SK-N-SH (cell line): ENCODE results near the gene NBEA.

Experiments
- CTCF ChIP-seq: fragments of 200-600 bp; sonication (generic); IDR thresholded peaks from 2 replicates; pipeline ENCODE4 v1.6.1; 2017; ENCODE audit warnings: antibody characterized with exemption, mild to moderate bottlenecking, moderate library complexity
- EP300 ChIP-seq, 2 experiments: IDR thresholded peaks; 2 replicates each; pipeline versions ENCODE4 v1.4.0 to v1.6.1; 2012; ENCODE audit warnings: borderline replicate concordance in 1 of 2, low read depth in 1 of 2, low read length in 1 of 2
- IRF3 ChIP-seq: fragments of 150-350 bp; IDR thresholded peaks from 2 replicates; pipeline ENCODE4 v1.6.1; 2016; ENCODE audit warnings: mild to moderate bottlenecking, low read depth, low read length
- MAX ChIP-seq: IDR thresholded peaks from 2 replicates; pipeline ENCODE4 v1.4.0; 2012; ENCODE audit warnings: low read depth
- POLR2AphosphoS5 ChIP-seq: IDR thresholded peaks from 2 replicates; pipeline ENCODE4 v1.6.1; 2012; ENCODE audit warnings: low read depth, low read length
- RAD21 ChIP-seq: IDR thresholded peaks from 2 replicates; pipeline ENCODE4 v1.6.1; 2012; ENCODE audit warnings: mild to moderate bottlenecking, low read length
- SMC3 ChIP-seq: IDR thresholded peaks from 2 replicates; pipeline ENCODE4 v1.6.1; 2012; ENCODE audit warnings: low read depth, low read length, improper control_type of control experiment
- TAF1 ChIP-seq: IDR thresholded peaks from 2 replicates; pipeline ENCODE4 v1.6.1; 2012; ENCODE audit warnings: low read depth, mild to moderate bottlenecking, low read length, moderate library complexity, borderline replicate concordance
- YY1 ChIP-seq: IDR thresholded peaks from 2 replicates; pipeline ENCODE4 v1.4.0; 2012; ENCODE audit warnings: low read depth, mild to moderate bottlenecking

GRCh38 chr13:35473206-35473775, 531.2 kb downstream of the NBEA start:
- TF ChIP-seq CTCF (no peak), YY1 (no peak), POLR2AphosphoS5 (no peak; the same call in 1 of the 2 replicates), EP300 (IDR thresholded peaks at IDR 0.05; ENCODE audit: borderline replicate concordance in 1 of 2, low read depth in 1 of 2, low read length in 1 of 2) (no peak), TAF1 (no peak), RAD21 (no peak), MAX (no peak), IRF3 (no peak), SMC3 (no peak)
